H1 (cell line): ENCODE results near the gene LHPP. TPM values are rescaled to one million over a fixed set of nuclear protein-coding genes. Genes with fewer than 3 reads are reported as not detected.

ENCODE experiments used
- CTCF ChIA-PET: fragments of 300-600 bp; sonication (Branson Sonifier 250); formaldehyde crosslinking; loops from one replicate; lab custom pipeline; 2021; ENCODE audit not compliant: partially characterized antibody; lab: Charles Lee
- POLR2A ChIA-PET: fragments of 300-600 bp; sonication (Branson Sonifier 250); formaldehyde crosslinking; loops from one replicate; lab custom pipeline; 2021; ENCODE audit warnings: inconsistent platforms; ENCODE audit not compliant: partially characterized antibody; lab: Charles Lee
- DNase-seq, 2 experiments: peaks; one replicate each; pipeline versions ENCODE4 v3.0.0 to v3.0.0-alpha.2; 2010 to 2022; ENCODE audit warnings: low spot score in 2 of 2, low read depth in 1 of 2, mixed read lengths in 1 of 2
- FAIRE-seq: peaks from 2 replicates; lab custom pipeline; 2011; peaks lifted over from hg19 to GRCh38; lab: Jason Lieb, UNC
- H2AFZ ChIP-seq: 2 replicates; pipeline ENCODE4 v1.8.1; 2012; ENCODE audit warnings: low read length, inconsistent platforms
- H2AK5ac ChIP-seq: 2 replicates; pipeline ENCODE4 v1.6.1; 2013; ENCODE audit warnings: low read depth, low read length
- H2BK120ac ChIP-seq: replicated peaks from 2 replicates; pipeline ENCODE3; 2013; ENCODE audit warnings: low read depth, low read length, inconsistent platforms
- H2BK12ac ChIP-seq: 2 replicates; pipeline ENCODE4 v1.6.1; 2013; ENCODE audit warnings: low read depth, low read length
- H2BK15ac ChIP-seq: 2 replicates; pipeline ENCODE4 v1.6.1; 2013; ENCODE audit warnings: low read length
- H2BK20ac ChIP-seq: 2 replicates; pipeline ENCODE4 v1.6.1; 2013; ENCODE audit warnings: low read length
- H2BK5ac ChIP-seq: 2 replicates; pipeline ENCODE4 v1.6.1; 2013; ENCODE audit warnings: low read depth, low read length
- H3K14ac ChIP-seq: 2 replicates; pipeline ENCODE4 v1.6.1; 2013; ENCODE audit warnings: inconsistent platforms; ENCODE audit not compliant: insufficient read length
- H3K18ac ChIP-seq: 2 replicates; pipeline ENCODE4 v1.6.1; 2013; ENCODE audit warnings: low read length; ENCODE audit errors: extremely low read depth
- H3K23ac ChIP-seq: 2 replicates; pipeline ENCODE4 v1.6.1; 2013; ENCODE audit warnings: inconsistent platforms; ENCODE audit not compliant: insufficient read length
- H3K23me2 ChIP-seq: 2 replicates; pipeline ENCODE4 v1.6.1; 2013; ENCODE audit warnings: low read depth, low read length
- H3K27ac ChIP-seq: 2 replicates; pipeline ENCODE4 v1.6.1; 2011; ENCODE audit warnings: low read depth, low read length, inconsistent platforms
- H3K27me3 ChIP-seq, 4 experiments: replicated peaks in 1 of 4; 1 replicate in 1 of 4; 2 replicates in 3 of 4; pipeline versions ENCODE4 v1.6.1 to v1.8.1; 2011 to 2013; ENCODE audit warnings: low read length in 3 of 4, mild to moderate bottlenecking in 3 of 4, inconsistent platforms in 2 of 4, mixed read lengths in 2 of 4, moderate library complexity in 1 of 4; ENCODE audit not compliant: control insufficient read depth in 3 of 4, insufficient read depth in 3 of 4; ENCODE audit errors: extremely low read depth in 1 of 4
- H3K36me3 ChIP-seq, 4 experiments: 2 replicates each; pipeline versions ENCODE4 v1.6.1 to v1.8.1; 2011 to 2013; ENCODE audit warnings: mild to moderate bottlenecking in 4 of 4, low read length in 3 of 4, moderate library complexity in 2 of 4, control low read depth in 1 of 4, inconsistent platforms in 1 of 4; ENCODE audit not compliant: insufficient read depth in 4 of 4, control insufficient read depth in 2 of 4
- H3K4ac ChIP-seq: replicated peaks from 2 replicates; pipeline ENCODE3; 2013; ENCODE audit warnings: low read length, low read depth, mixed read lengths, inconsistent platforms; ENCODE audit not compliant: insufficient read length
- H3K4me1 ChIP-seq, 4 experiments: replicated peaks in 1 of 4; 1 replicate in 1 of 4; 2 replicates in 3 of 4; pipeline versions ENCODE4 v1.6.1 to v1.8.1; 2011 to 2013; ENCODE audit warnings: low read length in 3 of 4, inconsistent platforms in 2 of 4, mixed read lengths in 1 of 4; ENCODE audit not compliant: insufficient read depth in 4 of 4, control insufficient read depth in 3 of 4
- H3K4me2 ChIP-seq, 2 experiments: 2 replicates each; pipeline versions ENCODE4 v1.6.1 to v1.8.1; 2011 to 2013; ENCODE audit warnings: low read depth in 2 of 2, low read length in 2 of 2, control low read depth in 1 of 2, inconsistent platforms in 1 of 2, mild to moderate bottlenecking in 1 of 2; ENCODE audit not compliant: insufficient read depth in 1 of 2
- H3K4me3 ChIP-seq, 4 experiments: fragments of 200-600, 300-600 bp in 1 of 4; sonication (generic), shearing (Covaris generic), sonication (Bioruptor Twin) in 1 of 4; 2 replicates each; pipeline versions ENCODE4 v1.5.1 to v1.8.1; 2011 to 2016; ENCODE audit warnings: low read length in 4 of 4, low read depth in 3 of 4, control low read depth in 2 of 4, inconsistent platforms in 2 of 4, mild to moderate bottlenecking in 2 of 4, mixed read lengths in 1 of 4, moderate library complexity in 1 of 4; ENCODE audit not compliant: insufficient read depth in 2 of 4; ENCODE audit errors: extremely low read depth in 1 of 4
- H3K56ac ChIP-seq: replicated peaks from 2 replicates; pipeline ENCODE3; 2013; ENCODE audit warnings: low read depth, mild to moderate bottlenecking, mixed read lengths, low read length, inconsistent platforms; ENCODE audit not compliant: insufficient read length
- H3K79me1 ChIP-seq: 2 replicates; pipeline ENCODE4 v1.6.1; 2013; ENCODE audit warnings: low read depth, low read length, control low read depth
- H3K79me2 ChIP-seq, 2 experiments: 2 replicates each; pipeline versions ENCODE4 v1.6.1 to v1.8.1; 2012 to 2013; ENCODE audit warnings: low read length in 2 of 2, mild to moderate bottlenecking in 2 of 2, inconsistent platforms in 1 of 2; ENCODE audit not compliant: insufficient read depth in 2 of 2, control insufficient read depth in 1 of 2
- H3K9ac ChIP-seq, 4 experiments: replicated peaks in 1 of 4; 1 replicate in 1 of 4; 2 replicates in 3 of 4; pipeline versions ENCODE4 v1.6.1 to v1.8.1; 2011 to 2013; ENCODE audit warnings: low read depth in 3 of 4, low read length in 3 of 4, control low read depth in 2 of 4, mild to moderate bottlenecking in 2 of 4, moderate library complexity in 2 of 4, inconsistent platforms in 1 of 4; ENCODE audit errors: extremely low read depth in 1 of 4
- H3K9me3 ChIP-seq, 2 experiments: 2 replicates each; pipeline versions ENCODE4 v1.6.1 to v1.8.1; 2012 to 2013; ENCODE audit warnings: mild to moderate bottlenecking in 2 of 2, moderate library complexity in 2 of 2, control low read depth in 1 of 2, inconsistent platforms in 1 of 2, low read depth in 1 of 2, low read length in 1 of 2, mixed read lengths in 1 of 2; ENCODE audit not compliant: insufficient read depth in 2 of 2
- H4K20me1 ChIP-seq, 2 experiments: replicated peaks in 1 of 2; 2 replicates each; pipeline versions ENCODE3 to v1.8.1; 2011 to 2013; ENCODE audit warnings: inconsistent platforms in 2 of 2, low read length in 2 of 2, mild to moderate bottlenecking in 1 of 2; ENCODE audit not compliant: insufficient read depth in 2 of 2, control insufficient read depth in 1 of 2
- H4K5ac ChIP-seq: 2 replicates; pipeline ENCODE4 v1.6.1; 2013; ENCODE audit warnings: low read length, low read depth, mixed read lengths, inconsistent platforms; ENCODE audit not compliant: insufficient read length
- H4K8ac ChIP-seq: 2 replicates; pipeline ENCODE4 v1.8.0; 2013; ENCODE audit warnings: mild to moderate bottlenecking, moderate library complexity, low read length, inconsistent platforms; ENCODE audit not compliant: insufficient read depth; ENCODE audit errors: extremely low read depth
- H4K91ac ChIP-seq: replicated peaks from 2 replicates; pipeline ENCODE3; 2013; ENCODE audit warnings: low read length, mixed read lengths, inconsistent platforms; ENCODE audit not compliant: insufficient read length
- BRCA1 ChIP-seq: IDR thresholded peaks from 2 replicates; pipeline ENCODE4 v1.6.1; 2012; ENCODE audit warnings: low read depth, low read length, improper control_type of control experiment
- JUND ChIP-seq: IDR thresholded peaks from 2 replicates; pipeline ENCODE4 v1.6.1; 2011; ENCODE audit warnings: mild to moderate bottlenecking, improper control_type of control experiment, low read length
- RAD21 ChIP-seq, 2 experiments: IDR thresholded peaks in 1 of 2; conservative IDR thresholded peaks in 1 of 2; 2 replicates each; pipeline ENCODE4 v1.6.1; 2011; ENCODE audit warnings: low read depth in 2 of 2, low read length in 2 of 2, improper control_type of control experiment in 1 of 2, inconsistent platforms in 1 of 2, mild to moderate bottlenecking in 1 of 2, moderate library complexity in 1 of 2
- SP4 ChIP-seq: IDR thresholded peaks from 2 replicates; pipeline ENCODE4 v1.6.1; 2012; ENCODE audit warnings: low read length, inconsistent platforms
- ZNF274 ChIP-seq: IDR thresholded peaks from 2 replicates; pipeline ENCODE4 v1.7.0; 2012; ENCODE audit warnings: low read length, borderline replicate concordance; ENCODE audit errors: extremely low read depth
- WGBS, 2 experiments: shearing (Covaris generic) in 1 of 2; methylation state at CpG; one replicate each; pipeline versions ENCODE4 v1.1.6 to v1.1.7; 2013 to 2015; ENCODE audit warnings: low lambda C conversion rate in 2 of 2, mixed read lengths in 2 of 2, inconsistent platforms in 1 of 2, low coverage in 1 of 2, missing lambda C conversion rate in 1 of 2; ENCODE audit not compliant: insufficient replicate concordance in 2 of 2, insufficient coverage in 1 of 2, insufficient read length in 1 of 2; ENCODE audit errors: extremely low coverage in 1 of 2, missing lambda C conversion rate in 1 of 2; 5-methylcytosine and 5-hydroxymethylcytosine counted together
- polyA plus RNA-seq, 7 experiments: library from polyadenylated mRNA; depleted of rRNA in 3 of 7; stranded (reverse) in 5 of 7; unstranded in 2 of 7; fragments of >200 nt in 5 of 7; fragments of 200-250 nt in 2 of 7; gene quantifications; 1 replicate in 5 of 7; 2 replicates in 1 of 7; 4 replicates in 1 of 7; pipeline versions ENCODE4 v1.2.1 to v1.2.3, GENCODE V29; 2011 to 2013; ENCODE audit warnings: missing spikeins in 2 of 7, mixed read lengths in 2 of 7
- total RNA-seq: library from RNA; stranded (reverse); fragmentation: NEBNext Ultra II Directional; extraction: Animal tissue kit (Norgen Biotek cat#: 25700); gene quantifications from 2 replicates; pipeline ENCODE4 v1.2.1, GENCODE V29; 2021

The LHPP gene
- total and polyA plus RNA-seq, 2 of the 8 experiments (the other 6 are each of a cell fraction or from before 2014, with no cell fraction given) = 26.0 to 45.0 TPM

GRCh38 chr10:124551755-124552154 is 90.1 kb downstream of the LHPP start:
- no peak overlapping the region for H2BK5ac ChIP-seq

More at GRCh38 chr10:124551755-124552154, 90.1 kb downstream of the LHPP start:
- no peak overlapping the region for H2AFZ ChIP-seq
- no peak overlapping the region for H3K23ac ChIP-seq
- no peak overlapping the region for H3K18ac ChIP-seq
- H4K20me1 ChIP-seq = no peaks in the 10 kb centered on the region
- H3K23me2 ChIP-seq = 0 out of 2 replicates have a peak, but pooled peaks cover 2% of the 10 kb centered on the region
- H2BK120ac ChIP-seq = no peak overlapping the region
- H2BK20ac ChIP-seq = no peak overlapping the region
- no peak overlapping the region for H3K56ac ChIP-seq
- H3K79me1 ChIP-seq = no peaks in the 10 kb centered on the region
- no peak overlapping the region; the same call in 1 of the 2 replicates for H2BK15ac ChIP-seq
- DNase-seq = no peak
- no peak overlapping the region for H3K4ac ChIP-seq
- H3K9me3 ChIP-seq = no peaks in the 10 kb centered on the region
- H3K4me2 ChIP-seq = no peak overlapping the region
- H3K4me3 ChIP-seq = no peak overlapping the region
- WGBS, 2 experiments = 84% methylated on average over 11 of the region's 11 CpGs; no CpG with 5 or more reads in 1 of the 2 experiments
- no peak overlapping the region for H3K14ac ChIP-seq
- no peak overlapping the region for H3K27ac ChIP-seq
- H3K4me1 ChIP-seq = no peaks in the 10 kb centered on the region; a peak in 2 of 7 replicates
- POLR2A ChIA-PET = no interaction called here
- H3K79me2 ChIP-seq = no peaks in the 10 kb centered on the region
- no peak overlapping the region for H2BK12ac ChIP-seq
- H4K8ac ChIP-seq = no peak overlapping the region; the same call in 1 of the 2 replicates
- H2AK5ac ChIP-seq = no peak overlapping the region
- no peak overlapping the region for H3K9ac ChIP-seq
- FAIRE-seq = no peak
- no peak for TF ChIP-seq RAD21 (IDR thresholded peaks at IDR 0.05 in 1 of 2, conservative IDR thresholded peaks at IDR 0.05 in 1 of 2; ENCODE audit: low read depth in 2 of 2, low read length in 2 of 2)
- TF ChIP-seq BRCA1 = no peak
- TF ChIP-seq JUND = no peak
- TF ChIP-seq ZNF274 = no peak
- no peak for TF ChIP-seq SP4
- TF ChIP-seq, all 59 proteins: peak for 0
- CTCF ChIA-PET = interaction anchor here (1.1 to 38.0 kb wide), 5 partner anchors 5 to 86 kb away, joined by 3 to 681 read pairs (median 3); no protein-coding TSS in a partner anchor
- no peaks in the 10 kb centered on the region for H3K27me3 ChIP-seq
- H4K91ac ChIP-seq = no peak overlapping the region
- H4K5ac ChIP-seq = no peak overlapping the region
- no peaks in the 10 kb centered on the region for H3K36me3 ChIP-seq
